Type B pancreatic cell (in vitro differentiated cells): ENCODE measurements around the gene ASB10. TPM values are rescaled to one million over a fixed set of nuclear protein-coding genes. Genes with fewer than 3 reads are reported as not detected.
A peak's percentile ranks its signal among the peaks of the same experiment; 100 is the strongest.

Experiments used
- DNase-seq: peaks from one replicate; pipeline ENCODE4 v3.0.0; 2021; ENCODE audit warnings: mixed read lengths; ENCODE audit not compliant: unreplicated experiment; ENCODE audit errors: extremely low spot score
- H3K27ac Mint-ChIP-seq: 2 replicates; pipeline ENCODE4 v1.8.0; 2021; ENCODE audit warnings: mild to moderate bottlenecking, mixed read lengths
- H3K27me3 Mint-ChIP-seq: 2 replicates; pipeline ENCODE4 v1.8.0; 2021; ENCODE audit warnings: mixed read lengths
- H3K36me3 Mint-ChIP-seq: 2 replicates; pipeline ENCODE4 v1.8.0; 2021; ENCODE audit warnings: mixed read lengths
- H3K4me1 Mint-ChIP-seq: one replicate; pipeline ENCODE4 v1.8.0; 2021; ENCODE audit warnings: mixed read lengths; ENCODE audit not compliant: unreplicated experiment
- H3K4me3 Mint-ChIP-seq: 2 replicates; pipeline ENCODE4 v1.8.0; 2021; ENCODE audit warnings: mild to moderate bottlenecking, mixed read lengths
- H3K9me3 Mint-ChIP-seq: 2 replicates; pipeline ENCODE4 v1.8.0; 2021; ENCODE audit warnings: mixed read lengths
- CTCF ChIP-seq: fragments of 200-600 bp; sonication (generic); conservative IDR thresholded peaks from 2 replicates; pipeline ENCODE4 v1.5.0; 2021; ENCODE audit warnings: antibody characterized with exemption, mild to moderate bottlenecking
- total RNA-seq: library from RNA; stranded (reverse); gene quantifications from 2 replicates; pipeline ENCODE4 v1.2.1, GENCODE V29; 2021; ENCODE audit warnings: low replicate concordance

ASB10 gene
- total RNA-seq, 1 donor from 2014 or later: not detected

GRCh38 chr7:151130741-151131157 is 56.3 kb downstream of the ASB10 start:
- Mint-ChIP-seq H3K4me3 (no peak overlapping the region), H3K4me1 (peaks cover 14% of the 10 kb centered on the region), H3K36me3 (peaks cover 3% of the 10 kb centered on the region), H3K9me3 (no peaks in the 10 kb centered on the region), H3K27me3 (no peaks in the 10 kb centered on the region), H3K27ac (no peak overlapping the region)
- no peak for TF ChIP-seq CTCF
- no peak for DNase-seq

- no peak for TF ChIP-seq CTCF
- Mint-ChIP-seq H3K27ac (no peak overlapping the region), H3K4me3 (no peak overlapping the region), H3K27me3 (no peaks in the 10 kb centered on the region), H3K4me1 (peaks cover 14% of the 10 kb centered on the region), H3K36me3 (peaks cover 3% of the 10 kb centered on the region), H3K9me3 (no peaks in the 10 kb centered on the region)
- DNase-seq: no peak
These were observed 57.0 kb downstream of the ASB10 start for GRCh38 chr7:151129960-151130591.

- TF ChIP-seq CTCF: no peak
- H3K4me3 Mint-ChIP-seq: no peak overlapping the region
- DNase-seq: no peak
- no peak overlapping the region for H3K27ac Mint-ChIP-seq
- no peaks in the 10 kb centered on the region for H3K9me3 Mint-ChIP-seq
- H3K36me3 Mint-ChIP-seq: peaks cover 3% of the 10 kb centered on the region
- H3K4me1 Mint-ChIP-seq: peaks cover 18% of the 10 kb centered on the region
- no peaks in the 10 kb centered on the region for H3K27me3 Mint-ChIP-seq
These were observed 57.7 kb downstream of the ASB10 start for GRCh38 chr7:151129117-151129959.

GRCh38 chr7:151128716-151129115 is 58.3 kb downstream of the ASB10 start:
- Mint-ChIP-seq H3K27ac (no peak overlapping the region), H3K4me3 (peak overlapping the region; percentile 22), H3K27me3 (peaks cover 3% of the 10 kb centered on the region), H3K9me3 (no peaks in the 10 kb centered on the region), H3K36me3 (peaks cover 8% of the 10 kb centered on the region), H3K4me1 (peaks cover 24% of the 10 kb centered on the region)
- no peak for DNase-seq
- no peak for TF ChIP-seq CTCF

- peak overlapping the region; percentile 48 for H3K4me3 Mint-ChIP-seq
- no peak for DNase-seq
- peaks cover 3% of the 10 kb centered on the region for H3K27me3 Mint-ChIP-seq
- no peak for TF ChIP-seq CTCF
- H3K36me3 Mint-ChIP-seq: peaks cover 8% of the 10 kb centered on the region
- no peaks in the 10 kb centered on the region for H3K9me3 Mint-ChIP-seq
- H3K4me1 Mint-ChIP-seq: peaks cover 25% of the 10 kb centered on the region
- peak overlapping the region; percentile 15 for H3K27ac Mint-ChIP-seq
These were observed 58.9 kb downstream of the ASB10 start for GRCh38 chr7:151128144-151128543.
